ENCODE measurements around the gene COL11A2. TPM values are rescaled to one million over a fixed set of nuclear protein-coding genes. Genes with fewer than 3 reads are reported as not detected.

COL11A2 gene
- total RNA-seq: under 0.01 TPM in 1 of 2 replicates, not detected in the other

GRCh38 chr6:33192105-33192646 is at the start of gene COL11A2:
Gene COL11A2 (minus strand): TSS chr6:33192467. CDS start chr6:33192240, 227 bp downstream.

GRCh38 chr6:33208091-33208967 is 16.1 kb upstream of the COL11A2 start, which contains the start of gene RING1:
Gene RING1 (plus strand): TSS chr6:33208500. CDS start chr6:33208823, 323 bp downstream.

GRCh38 chr6:33204415-33205190 is 12.3 kb upstream of the COL11A2 start, which contains the start of gene HSD17B8:
Gene HSD17B8 (plus strand): TSS chr6:33204655. CDS start chr6:33204669, 14 bp downstream.

GRCh38 chr6:33200219-33201146 is 8.2 kb upstream of the COL11A2 start, which contains the start of the genes RXRB and SLC39A7:
Gene RXRB (minus strand): TSS chr6:33200665. CDS start chr6:33200476, 189 bp downstream.
Gene SLC39A7 (plus strand): TSS chr6:33200867. CDS start chr6:33201246, 379 bp downstream.

Other genes with a start within 250 kb of the COL11A2 start
- gene HLA-DMA, start 239.4 kb downstream of the COL11A2 start, total RNA-seq: 0.29 and 4.1 TPM in 2 replicates
- gene BRD2, start 223.9 kb downstream of the COL11A2 start, total RNA-seq: 89.4 and 124 TPM in 2 replicates
- gene HLA-DOA, start 182.9 kb downstream of the COL11A2 start, total RNA-seq: not detected in 2 replicates
- 3.7 and 8.7 TPM in 2 replicates for gene HLA-DPA1, start 118.8 kb downstream of the COL11A2 start, total RNA-seq
- gene HLA-DPB1, start 116.5 kb downstream of the COL11A2 start, total RNA-seq: 20.9 and 89.1 TPM in 2 replicates
- gene RXRB, start 8.2 kb upstream of the COL11A2 start, total RNA-seq: 16.1 and 21.6 TPM in 2 replicates
- gene SLC39A7, start 8.4 kb upstream of the COL11A2 start, total RNA-seq: 191 and 219 TPM in 2 replicates
- 1.6 and 4.0 TPM in 2 replicates for gene HSD17B8, start 12.2 kb upstream of the COL11A2 start, total RNA-seq
- gene RING1, start 16.0 kb upstream of the COL11A2 start, total RNA-seq: 11.5 and 15.6 TPM in 2 replicates
- 36.7 and 45.3 TPM in 2 replicates for gene VPS52, start 79.4 kb upstream of the COL11A2 start, total RNA-seq
- 4,481 and 4,999 TPM in 2 replicates for gene RPS18, start 79.6 kb upstream of the COL11A2 start, total RNA-seq
- 5.7 and 11.0 TPM in 2 replicates for gene B3GALT4, start 84.7 kb upstream of the COL11A2 start, total RNA-seq
- gene WDR46, start 96.8 kb upstream of the COL11A2 start, total RNA-seq: 84.2 and 89.9 TPM in 2 replicates
- gene PFDN6, start 97.1 kb upstream of the COL11A2 start, total RNA-seq: 58.7 and 93.4 TPM in 2 replicates
- 32.6 and 37.4 TPM in 2 replicates for gene RGL2, start 106.5 kb upstream of the COL11A2 start, total RNA-seq
- 100 and 104 TPM in 2 replicates for gene TAPBP, start 121.6 kb upstream of the COL11A2 start, total RNA-seq
- 14.4 and 23.1 TPM in 2 replicates for gene ZBTB22, start 125.3 kb upstream of the COL11A2 start, total RNA-seq
- 46.3 and 52.8 TPM in 2 replicates for gene DAXX, start 130.5 kb upstream of the COL11A2 start, total RNA-seq
- 29.8 and 33.4 TPM in 2 replicates for gene KIFC1, start 199.4 kb upstream of the COL11A2 start, total RNA-seq
- gene PHF1, start 218.5 kb upstream of the COL11A2 start, total RNA-seq: 31.7 and 34.0 TPM in 2 replicates
- gene CUTA, start 225.6 kb upstream of the COL11A2 start, total RNA-seq: 249 and 321 TPM in 2 replicates
- gene SYNGAP1, start 227.6 kb upstream of the COL11A2 start, total RNA-seq: 4.1 and 4.3 TPM in 2 replicates